HG03066 (cell line): ENCODE results near the gene NUP133.
"Not testable (repeated sequence)": the region's sequence is repeated elsewhere in the genome, so short reads cannot be mapped to it uniquely, and the experiment has no call there.

ENCODE experiments used
- ATAC-seq: cut with Tn5 transposase; IDR thresholded peaks from one replicate; pipeline ENCODE4 v1.9.1; 2021; ENCODE audit warnings: low read depth; ENCODE audit not compliant: unreplicated experiment

NUP133 gene

GRCh38 chr1:229420765-229421164, 87.4 kb downstream of the NUP133 start:
- no peak for ATAC-seq

DNA sequence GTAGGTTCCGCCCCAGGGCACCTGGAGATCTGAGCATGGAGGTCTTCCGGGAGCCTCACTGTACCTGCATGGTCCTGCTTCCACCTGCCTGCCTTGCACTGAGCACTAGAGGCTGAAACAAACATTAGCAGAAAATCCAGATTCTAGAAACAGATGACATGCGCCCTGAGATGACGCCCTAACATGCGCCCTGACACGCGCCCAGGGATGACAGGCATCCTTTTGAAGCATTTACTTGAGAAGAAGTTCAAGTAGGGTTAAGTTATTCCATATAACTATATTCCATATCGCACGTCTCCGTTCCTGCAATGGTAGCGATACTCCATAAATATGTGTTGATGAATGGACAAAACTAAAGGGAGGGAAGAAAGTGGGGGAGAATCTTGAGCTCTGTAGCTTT, 87.9 kb downstream of the NUP133 start:
- ATAC-seq: no peak

GRCh38 chr1:229418586-229418985, 89.6 kb downstream of the NUP133 start:
- not testable (repeated sequence) for ATAC-seq

GRCh38 chr1:229412810-229413209, 95.3 kb downstream of the NUP133 start:
- not testable (repeated sequence) for ATAC-seq

- ATAC-seq: no peak
These were observed 96.1 kb downstream of the NUP133 start for GRCh38 chr1:229412056-229412455.

DNA sequence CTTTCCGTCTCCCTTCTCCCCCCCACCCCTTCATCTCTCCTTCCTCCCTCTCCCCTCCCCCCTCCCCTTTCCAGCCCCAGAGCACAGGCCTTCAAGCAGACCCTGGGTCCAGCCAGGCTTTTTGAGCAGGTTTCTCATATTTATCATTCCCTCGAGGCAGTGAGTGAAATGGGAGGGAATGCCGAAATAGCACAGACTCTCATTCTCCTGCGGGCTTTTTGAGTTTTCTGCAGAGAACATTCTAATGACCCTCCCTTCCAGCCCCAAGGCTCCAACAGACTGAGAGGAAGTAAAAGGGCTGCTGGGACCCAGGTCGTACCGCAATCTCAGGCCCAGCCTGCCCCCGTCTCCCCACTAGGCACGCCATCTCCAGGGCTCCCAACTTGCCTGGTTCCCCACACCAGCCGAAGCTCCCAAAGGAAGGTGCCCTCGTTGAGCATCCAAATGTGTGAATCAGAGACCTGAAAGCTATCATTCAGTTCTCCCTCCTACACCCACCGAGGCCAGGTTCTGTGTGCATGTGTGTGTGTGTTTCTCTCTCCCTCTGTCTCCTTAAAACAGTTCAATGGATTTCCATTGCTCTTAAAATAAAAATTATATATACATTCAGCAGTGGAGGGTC, 96.6 kb downstream of the NUP133 start:
- ATAC-seq: no peak

DNA sequence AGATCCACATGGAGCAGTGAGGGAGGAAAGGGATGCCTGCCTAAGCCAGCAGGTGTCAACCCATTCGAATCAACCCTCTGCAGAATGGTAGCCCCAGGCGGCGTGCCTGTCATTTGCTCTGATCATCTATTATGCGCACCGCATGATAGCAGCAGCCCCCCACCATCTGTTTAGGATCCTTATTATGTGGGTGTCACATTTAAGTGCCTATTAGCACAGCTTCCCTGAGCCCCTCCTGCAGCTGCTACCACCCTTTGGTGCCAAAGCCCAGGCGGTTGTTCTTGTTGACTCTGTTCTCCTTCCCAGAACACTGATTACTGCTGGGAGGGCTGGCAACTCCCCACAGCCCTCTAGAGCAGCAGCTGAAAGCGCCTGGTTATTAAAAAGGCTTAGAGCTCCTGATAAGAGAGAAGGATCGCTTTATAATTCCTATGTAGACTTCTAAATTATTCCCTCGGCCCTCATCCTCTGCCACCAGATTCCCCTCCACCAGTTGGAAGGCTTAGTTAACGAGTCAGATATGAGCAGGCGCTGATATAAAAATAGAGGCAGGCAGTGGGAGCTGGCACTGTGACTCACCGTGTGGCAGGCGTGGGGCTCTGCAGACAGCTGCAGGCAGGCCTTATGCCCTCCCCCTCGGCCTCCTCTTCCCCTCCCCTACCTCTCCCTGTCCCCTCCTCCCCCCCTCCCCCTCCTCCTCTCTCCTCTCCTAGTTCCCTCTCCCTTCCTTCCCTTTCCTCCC, 97.3 kb downstream of the NUP133 start:
- no peak for ATAC-seq

- no peak for ATAC-seq
These were observed 97.8 kb downstream of the NUP133 start for GRCh38 chr1:229410370-229410691.

DNA sequence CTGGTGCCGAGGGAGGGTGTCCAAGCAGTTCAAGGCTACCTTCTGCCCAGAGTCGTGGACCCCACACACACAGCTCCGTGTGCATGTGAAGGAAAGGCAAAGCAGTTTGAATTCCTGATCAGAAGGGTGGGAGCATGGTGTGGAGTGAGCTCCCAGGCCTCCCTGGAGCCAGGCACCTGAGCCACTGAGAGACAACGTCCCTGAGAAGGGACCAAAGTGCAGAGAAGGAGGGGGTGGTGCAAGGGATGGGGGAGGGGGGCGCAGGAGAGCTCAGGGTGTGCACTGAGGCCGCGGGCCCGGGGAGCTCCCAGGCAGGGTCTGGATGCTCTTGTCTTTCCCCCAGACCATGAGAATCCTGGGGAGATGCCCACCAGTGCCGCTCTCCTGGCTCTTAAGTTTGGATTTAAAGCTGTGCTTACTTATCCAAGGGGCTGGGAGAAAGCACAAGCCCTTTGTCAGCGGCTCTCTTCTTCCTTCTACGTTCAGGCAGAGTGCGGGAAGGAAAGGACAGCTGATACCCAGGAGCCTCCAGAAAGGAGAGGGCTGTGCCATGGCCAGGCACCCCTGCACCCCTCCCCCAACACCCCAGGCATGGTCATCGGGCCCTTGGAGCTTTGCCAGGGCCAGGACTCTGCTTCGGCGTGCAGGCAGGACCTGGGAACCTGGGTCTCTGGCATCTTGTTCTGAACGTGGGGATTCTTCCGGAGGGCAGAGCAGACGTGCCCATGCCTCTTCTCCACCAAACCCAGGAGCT, 98.3 kb downstream of the NUP133 start:
- no peak for ATAC-seq

DNA sequence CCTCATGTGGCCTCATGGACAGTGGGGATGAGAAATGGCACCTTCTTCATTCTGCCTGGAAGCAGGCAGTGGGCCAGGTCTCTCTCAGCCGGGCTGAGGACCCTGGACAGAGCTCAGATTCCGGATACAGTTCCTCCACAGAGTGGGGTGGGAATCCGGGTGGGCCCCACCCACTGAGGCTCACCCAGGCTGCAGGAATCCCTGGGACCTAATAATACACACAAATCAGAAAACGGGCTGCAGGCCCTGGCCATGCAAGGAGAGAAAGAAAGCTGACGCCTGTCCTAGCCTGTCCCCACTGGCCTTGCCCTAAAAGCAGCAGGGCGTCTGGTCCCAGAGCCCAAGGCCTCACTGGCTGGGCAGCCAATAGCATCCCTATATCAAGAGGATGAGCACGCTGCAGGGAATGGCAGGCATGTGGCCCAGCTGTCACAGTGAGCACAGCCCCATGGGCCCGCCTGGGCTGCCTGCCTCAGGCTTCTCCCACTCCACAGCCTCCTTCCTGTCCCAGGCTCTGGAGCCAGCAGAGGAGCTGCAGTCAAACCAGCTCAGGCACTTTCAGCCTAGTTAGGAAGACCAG, 99.6 kb downstream of the NUP133 start:
- no peak for ATAC-seq

GRCh38 chr1:229407206-229408026, 100.7 kb downstream of the NUP133 start:
- ATAC-seq: no peak

DNA sequence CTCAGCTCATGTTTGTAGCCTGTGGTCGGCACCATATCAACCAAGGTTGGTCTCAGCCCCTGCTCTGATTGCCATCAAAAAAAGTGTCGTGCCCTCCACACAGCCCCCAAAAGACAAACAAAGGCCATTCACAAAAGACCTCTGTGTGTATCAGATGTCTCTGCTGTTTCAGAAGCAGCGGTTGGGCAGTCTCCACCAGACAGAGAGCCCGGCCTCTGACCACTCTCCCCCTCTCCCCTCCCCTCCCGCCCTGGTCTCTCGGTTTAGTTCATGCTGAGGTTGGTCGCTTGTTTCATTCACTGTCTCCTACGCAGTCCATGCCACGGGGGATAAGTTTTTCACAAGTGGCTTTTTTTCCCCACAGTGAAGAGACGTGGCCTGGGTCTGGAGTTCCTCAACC, 101.3 kb downstream of the NUP133 start:
- ATAC-seq: no peak

DNA sequence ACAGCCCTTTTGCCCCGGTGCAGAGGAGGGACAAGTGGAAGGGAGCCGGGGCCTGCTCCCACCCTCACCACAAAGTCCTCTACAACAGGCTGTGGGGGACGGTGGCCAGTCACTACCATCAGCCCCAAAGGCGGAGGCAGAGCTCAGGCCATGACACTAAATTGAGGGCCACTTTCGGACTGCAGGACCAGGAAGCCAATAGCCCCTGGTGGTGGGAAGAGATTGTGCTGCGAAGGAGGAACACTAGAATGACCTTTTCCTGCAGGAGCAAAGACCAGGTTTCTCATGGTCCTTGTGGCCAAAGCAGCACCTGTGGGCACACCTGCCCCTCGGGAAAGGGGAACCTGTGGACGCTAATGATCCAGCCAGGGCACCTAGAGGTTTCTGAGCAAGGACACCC, 104.6 kb downstream of the NUP133 start:
- no peak for ATAC-seq

DNA sequence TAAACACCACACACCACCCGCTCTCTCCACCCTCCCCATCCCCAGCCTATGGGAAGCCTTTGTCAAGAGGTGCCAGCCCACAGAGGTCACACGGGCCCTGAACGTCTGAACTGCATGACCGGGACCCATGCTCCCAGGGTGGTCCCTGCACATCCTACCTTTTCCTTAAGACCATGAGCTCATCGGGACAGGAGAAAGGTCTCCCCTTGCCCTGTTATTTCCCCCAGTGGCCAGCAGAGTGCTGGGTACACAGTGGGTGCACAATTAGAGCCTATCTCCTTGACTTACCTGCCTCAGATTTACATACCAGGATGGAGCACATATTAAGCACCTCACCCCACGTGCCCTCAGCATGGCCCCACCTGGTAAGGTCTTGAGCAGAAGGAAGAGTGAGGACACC, 105.1 kb downstream of the NUP133 start:
- no peak for ATAC-seq

GRCh38 chr1:229402329-229402728, 105.8 kb downstream of the NUP133 start:
- not testable (repeated sequence) for ATAC-seq

DNA sequence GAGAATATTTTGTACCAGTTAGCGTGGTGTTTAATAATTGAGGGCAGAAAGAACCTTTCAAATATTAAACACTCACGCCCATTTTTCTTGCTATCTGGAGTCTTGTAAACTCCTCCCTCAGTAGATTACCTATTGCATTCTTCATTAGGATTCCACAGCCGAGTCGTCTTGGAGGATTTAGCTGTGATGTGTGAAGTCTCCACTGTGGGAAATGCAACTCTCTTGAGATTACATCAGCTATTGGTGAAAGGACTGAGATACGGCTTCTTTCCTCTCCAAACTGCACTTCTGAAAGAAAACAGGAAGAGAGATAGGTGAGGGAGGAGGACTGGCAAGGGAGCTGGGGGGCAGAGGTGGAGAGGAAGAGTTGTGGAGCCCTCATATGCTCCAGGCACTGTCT, 110.4 kb downstream of the NUP133 start:
- ATAC-seq: no peak

DNA sequence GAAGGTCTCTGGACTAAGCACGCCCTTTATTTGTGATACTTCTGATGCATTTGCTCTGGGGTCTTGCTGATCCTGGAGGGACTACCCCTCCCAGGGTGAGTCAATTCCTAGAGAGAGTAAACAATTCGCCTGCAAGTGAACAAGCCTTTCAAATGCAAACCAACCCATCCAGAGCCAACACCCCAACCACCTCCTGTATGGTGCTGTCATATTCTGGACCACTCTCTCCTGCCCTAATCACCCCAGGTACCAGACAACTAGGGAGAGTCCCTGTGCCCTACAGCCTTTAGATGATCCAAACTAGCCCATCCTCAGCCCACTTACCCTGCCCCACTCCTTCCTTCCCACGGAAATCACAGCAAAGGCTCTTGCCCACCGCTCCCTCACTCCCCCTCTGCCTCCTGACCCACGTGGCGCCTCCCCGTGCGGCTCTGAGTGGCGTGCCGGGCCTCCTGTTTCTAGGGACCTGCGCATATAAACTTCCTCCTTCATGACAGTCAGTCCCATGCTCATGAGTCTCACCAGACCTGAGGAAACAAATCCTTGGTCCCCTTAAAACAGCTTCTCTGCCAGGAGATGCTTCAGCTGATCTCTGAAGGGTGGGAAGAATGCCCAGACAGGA, 111.4 kb downstream of the NUP133 start:
- no peak for ATAC-seq

DNA sequence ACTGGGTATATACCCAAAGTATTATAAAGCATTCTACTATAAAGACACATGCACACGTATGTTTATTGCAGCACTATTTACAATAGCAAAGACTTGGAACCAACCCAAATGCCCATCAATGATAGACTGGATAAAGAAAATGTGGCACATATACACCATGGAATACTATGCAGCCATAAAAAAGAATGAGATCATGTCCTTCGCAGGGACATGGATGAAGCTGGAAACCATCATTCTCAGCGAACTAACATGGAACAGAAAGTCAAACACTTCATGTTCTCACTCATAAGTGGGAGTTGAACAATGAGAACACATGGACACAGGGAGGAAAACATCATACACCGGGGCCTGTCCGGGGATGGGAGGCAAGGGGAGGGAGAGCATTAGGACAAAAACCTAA, 113.6 kb downstream of the NUP133 start:
- ATAC-seq: not testable (repeated sequence)

- no peak for ATAC-seq
These were observed 115.2 kb downstream of the NUP133 start for GRCh38 chr1:229392936-229393335.
